Hematopoietic multipotent progenitor cell (in vitro differentiated cells): Measurements from ENCODE around the gene TRIM38. TPM values are rescaled to one million over a fixed set of nuclear protein-coding genes. Genes with fewer than 3 reads are reported as not detected.

Experiments
- DNase-seq, 3 donors: peaks; one replicate each; pipeline ENCODE4 v3.0.0-alpha.2; 2011 to 2015; ENCODE audit warnings: low read depth in 2 of 3, low spot score in 2 of 3
- total RNA-seq: library from RNA; depleted of rRNA; stranded (reverse); fragments of >200 nt; gene quantifications from one replicate; pipeline ENCODE4 v1.2.3, GENCODE V29; 2012

TRIM38 gene
- total RNA-seq, 1 donor: 4.8 TPM

DNA sequence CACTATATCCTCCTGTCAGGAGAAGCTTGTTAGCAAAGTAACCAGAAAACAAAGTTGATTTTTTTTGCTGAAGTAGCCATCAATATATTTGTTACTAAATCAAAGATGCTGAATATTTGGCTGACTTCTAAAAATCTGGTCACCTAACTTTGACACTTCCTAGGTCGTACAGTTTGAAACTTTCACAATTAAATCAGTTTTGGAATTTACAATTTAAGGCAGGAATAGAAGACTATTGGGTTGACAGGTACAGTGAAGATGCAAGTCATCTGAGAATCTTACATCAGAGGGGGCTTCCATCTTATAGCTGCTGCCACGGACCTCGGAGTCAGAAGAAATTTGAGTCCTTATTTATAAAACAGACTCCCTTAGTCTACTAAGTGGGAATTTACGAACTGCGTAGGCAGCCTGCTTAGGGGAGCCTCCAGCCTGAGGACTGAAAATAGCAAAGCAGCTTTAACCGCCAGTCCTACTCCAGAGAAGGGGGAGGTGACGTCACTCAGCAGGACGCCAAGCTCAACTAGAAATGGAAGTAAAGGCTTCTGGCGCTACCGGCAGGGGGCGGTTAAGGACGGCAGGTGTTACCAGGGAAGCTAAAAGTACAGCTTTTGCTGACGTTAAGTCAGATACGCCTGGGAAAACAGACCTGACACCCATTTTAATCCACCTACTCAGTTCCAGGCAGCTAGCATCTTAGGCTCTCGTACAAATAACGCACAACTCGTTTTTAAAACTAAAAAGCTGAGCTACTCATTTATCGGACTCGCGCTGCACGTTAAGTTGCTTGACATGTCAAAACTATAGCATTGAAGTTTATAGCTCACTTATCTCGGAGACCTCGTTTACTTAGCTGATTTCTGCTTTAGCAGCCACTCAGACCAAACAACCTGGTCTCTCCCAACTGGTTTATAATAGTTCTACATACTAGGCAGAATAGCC is 63.6 kb downstream of the TRIM38 start:
- peak; percentile 79 to 98 (median 95) for DNase-seq

DNA sequence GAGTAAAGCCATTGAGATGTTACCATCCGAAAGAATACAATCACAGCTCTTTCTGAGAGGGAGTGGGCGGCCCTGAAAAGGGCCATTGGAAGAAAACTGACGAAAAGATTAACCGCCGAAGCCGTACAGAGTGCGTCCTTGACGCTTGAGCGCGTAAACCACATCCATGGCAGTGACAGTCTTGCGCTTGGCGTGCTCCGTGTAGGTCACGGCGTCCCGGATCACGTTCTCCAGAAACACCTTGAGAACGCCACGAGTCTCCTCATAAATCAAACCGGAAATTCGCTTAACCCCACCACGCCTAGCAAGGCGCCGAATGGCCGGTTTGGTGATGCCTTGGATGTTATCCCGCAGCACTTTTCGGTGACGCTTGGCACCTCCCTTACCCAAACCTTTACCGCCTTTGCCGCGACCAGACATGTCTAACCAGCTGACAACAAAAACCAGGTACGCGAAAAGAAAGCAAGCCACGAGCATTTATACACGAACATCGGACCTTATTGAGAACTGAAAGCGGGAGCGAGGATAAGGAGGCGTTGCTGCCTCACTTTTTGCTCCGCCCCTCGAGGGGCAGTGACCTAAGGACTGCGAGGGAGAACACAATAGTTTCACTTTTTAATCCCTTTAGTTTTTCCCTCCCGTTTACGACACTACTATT is 64.4 kb downstream of the TRIM38 start:
- peak; percentile 89 to 99 (median 92) for DNase-seq

DNA sequence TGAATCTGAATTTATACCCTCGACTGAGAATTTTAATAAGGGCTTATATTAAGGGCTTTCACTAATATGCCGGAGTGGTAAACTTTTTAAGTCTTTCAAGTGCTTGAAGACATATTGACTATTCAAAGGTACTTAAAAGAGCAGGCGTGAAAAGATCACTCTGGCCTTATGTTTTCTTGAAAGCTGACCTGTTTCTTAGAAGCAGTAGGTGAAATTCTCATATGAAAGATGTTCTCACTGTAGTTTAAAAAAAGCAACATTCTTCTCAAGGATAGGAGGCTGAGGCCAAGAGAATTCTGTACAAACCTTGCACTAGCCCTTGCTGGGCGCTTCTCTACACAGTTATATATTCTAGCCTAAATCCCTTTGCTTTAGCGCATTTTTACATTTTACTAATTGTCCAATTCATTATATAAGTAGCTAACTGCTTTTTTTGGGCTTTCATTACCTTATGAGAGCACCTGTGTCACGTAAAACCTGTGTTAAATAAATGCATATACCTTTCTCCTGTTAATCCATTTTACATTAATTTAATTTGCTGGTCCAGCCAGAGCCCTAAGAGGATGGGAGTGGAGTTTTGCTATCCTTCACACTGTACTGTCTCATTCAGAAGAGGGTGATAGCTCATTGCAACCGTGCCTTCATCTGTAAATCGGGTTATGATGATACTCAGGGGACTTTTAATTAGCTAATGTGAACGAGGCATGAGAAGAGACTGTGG is 65.0 kb downstream of the TRIM38 start:
- DNase-seq: no peak

- no peak for DNase-seq
Measured at GRCh38 chr6:26028212-26028745, 65.7 kb downstream of the TRIM38 start.

DNA sequence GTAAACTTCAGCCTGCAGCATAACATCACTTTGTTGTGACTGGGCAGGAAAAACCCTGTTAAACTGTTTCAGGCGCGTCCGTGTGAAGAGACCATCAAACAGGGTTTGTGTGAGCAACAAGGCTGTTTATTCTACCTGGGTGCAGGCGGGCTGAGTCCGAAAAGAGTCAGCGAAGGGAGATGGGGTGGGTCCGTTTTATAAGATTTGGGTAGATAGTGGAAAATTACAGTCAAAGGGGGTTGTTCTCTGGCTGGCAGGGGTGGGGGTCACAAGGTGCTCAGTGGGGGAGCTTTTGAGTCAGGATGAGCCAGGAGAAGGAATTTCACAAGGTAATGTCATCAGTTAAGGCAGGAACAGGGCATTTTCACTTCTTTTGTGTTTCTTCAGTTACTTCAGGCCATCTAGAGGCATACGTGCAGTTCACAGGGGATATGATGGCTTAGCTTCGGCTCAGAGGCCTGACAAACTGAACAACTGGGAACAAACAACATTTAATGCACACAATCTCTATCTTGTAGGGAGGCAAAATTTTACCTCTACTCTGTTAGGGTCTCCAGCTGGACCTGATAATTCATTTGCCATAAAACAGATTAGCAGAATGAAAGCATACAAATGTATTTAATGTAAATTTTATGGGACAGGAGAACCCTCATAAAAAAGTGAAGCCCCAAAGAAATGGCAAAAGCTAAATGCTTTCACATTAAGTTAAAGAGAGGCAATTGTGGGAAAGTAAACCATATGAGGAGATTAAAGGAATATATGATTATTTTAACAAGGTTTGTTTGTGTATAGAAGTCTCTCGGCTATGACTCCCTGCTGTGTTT is 66.4 kb downstream of the TRIM38 start:
- DNase-seq: no peak

- no peak for DNase-seq
Measured at GRCh38 chr6:26029570-26029856, 66.9 kb downstream of the TRIM38 start.

- DNase-seq: no peak
Measured at GRCh38 chr6:26029857-26030653, 67.5 kb downstream of the TRIM38 start.

- no peak for DNase-seq
Measured at GRCh38 chr6:26030716-26031115, 68.1 kb downstream of the TRIM38 start.

GRCh38 chr6:26031151-26031594 is 68.6 kb downstream of the TRIM38 start:
- no peak for DNase-seq

DNA sequence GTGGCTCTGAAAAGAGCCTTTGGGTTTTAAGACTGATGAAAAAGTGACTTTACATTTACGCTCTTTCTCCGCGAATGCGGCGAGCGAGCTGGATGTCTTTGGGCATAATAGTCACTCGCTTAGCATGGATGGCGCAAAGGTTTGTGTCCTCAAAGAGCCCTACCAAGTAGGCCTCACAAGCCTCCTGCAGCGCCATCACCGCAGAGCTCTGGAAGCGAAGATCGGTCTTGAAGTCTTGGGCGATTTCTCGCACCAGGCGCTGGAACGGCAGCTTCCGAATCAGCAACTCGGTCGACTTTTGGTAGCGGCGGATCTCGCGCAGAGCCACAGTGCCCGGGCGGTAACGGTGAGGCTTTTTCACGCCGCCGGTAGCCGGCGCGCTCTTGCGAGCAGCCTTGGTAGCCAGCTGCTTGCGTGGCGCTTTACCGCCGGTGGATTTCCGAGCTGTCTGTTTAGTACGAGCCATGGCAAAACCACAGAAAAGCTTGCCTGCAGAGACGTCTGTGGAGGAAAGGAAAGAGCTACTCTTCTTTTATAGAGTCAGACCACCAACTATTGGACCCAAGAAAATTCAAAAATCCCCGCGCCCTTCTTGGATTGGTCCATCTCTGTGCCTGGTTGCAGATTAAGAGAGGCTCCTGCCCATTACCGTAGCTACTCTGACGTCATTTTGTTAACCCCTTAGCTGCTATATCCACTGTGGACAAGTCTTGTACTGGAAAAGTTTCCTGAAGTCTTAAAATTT is 69.2 kb downstream of the TRIM38 start:
- DNase-seq: peak; percentile 65 to 98 (median 93)

GRCh38 chr6:26032340-26033084 is 69.9 kb downstream of the TRIM38 start:
- no peak for DNase-seq

DNA sequence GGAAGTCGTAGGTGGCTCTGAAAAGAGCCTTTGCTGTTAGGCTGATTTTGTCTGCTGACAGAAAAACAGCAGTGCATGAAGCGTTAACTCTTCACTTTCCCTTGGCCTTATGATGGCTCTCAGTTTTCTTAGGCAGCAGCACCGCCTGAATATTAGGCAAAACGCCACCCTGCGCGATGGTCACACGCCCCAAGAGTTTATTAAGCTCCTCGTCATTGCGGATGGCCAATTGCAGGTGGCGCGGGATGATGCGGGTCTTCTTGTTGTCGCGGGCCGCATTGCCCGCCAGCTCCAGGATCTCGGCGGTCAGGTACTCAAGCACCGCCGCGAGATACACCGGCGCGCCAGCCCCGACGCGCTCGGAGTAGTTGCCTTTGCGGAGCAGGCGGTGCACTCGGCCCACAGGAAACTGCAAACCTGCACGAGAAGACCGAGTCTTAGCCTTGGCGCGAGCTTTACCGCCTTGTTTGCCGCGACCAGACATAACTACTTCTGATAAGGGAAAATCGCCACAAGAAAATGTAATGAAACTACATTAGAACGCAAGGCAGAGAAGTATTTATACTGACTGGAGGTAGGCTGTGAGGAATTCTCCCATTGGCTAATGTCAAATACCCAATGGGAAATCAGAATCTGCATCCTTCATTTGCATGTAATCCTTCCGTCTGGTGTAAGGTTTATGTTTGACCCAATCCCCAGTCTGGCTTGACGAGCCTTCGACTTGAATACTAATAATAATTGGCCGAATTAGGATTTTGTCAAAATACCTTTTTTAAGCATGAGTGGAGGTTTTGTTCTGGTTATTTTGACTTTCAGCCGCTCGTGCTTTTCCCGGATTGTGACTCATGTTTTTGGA is 70.7 kb downstream of the TRIM38 start:
- DNase-seq: peak; percentile 74 to 94 (median 89)

GRCh38 chr6:26033941-26034354 is 71.3 kb downstream of the TRIM38 start:
- DNase-seq: no peak

DNA sequence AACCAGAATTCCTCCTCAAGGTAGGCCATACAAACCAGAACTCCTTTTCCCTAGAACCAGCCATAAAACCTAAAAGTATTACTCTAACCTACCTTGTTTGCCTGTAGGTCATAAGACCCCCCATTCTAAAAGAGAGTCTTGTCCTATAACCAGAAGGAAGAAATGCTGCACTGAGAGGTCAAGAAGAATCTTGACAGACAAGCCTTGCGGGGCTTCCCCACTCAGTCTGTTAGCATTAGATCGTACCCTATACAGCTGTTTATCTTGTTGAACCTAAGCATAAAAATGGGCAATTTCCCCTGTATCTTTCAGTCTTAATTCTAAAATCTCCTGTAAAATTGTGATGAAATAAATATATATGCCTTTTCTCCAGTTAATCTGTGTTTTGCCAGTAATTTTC is 72.3 kb downstream of the TRIM38 start:
- DNase-seq: no peak
